ENCODE results near the gene BMPER.

BMPER gene

DNA sequence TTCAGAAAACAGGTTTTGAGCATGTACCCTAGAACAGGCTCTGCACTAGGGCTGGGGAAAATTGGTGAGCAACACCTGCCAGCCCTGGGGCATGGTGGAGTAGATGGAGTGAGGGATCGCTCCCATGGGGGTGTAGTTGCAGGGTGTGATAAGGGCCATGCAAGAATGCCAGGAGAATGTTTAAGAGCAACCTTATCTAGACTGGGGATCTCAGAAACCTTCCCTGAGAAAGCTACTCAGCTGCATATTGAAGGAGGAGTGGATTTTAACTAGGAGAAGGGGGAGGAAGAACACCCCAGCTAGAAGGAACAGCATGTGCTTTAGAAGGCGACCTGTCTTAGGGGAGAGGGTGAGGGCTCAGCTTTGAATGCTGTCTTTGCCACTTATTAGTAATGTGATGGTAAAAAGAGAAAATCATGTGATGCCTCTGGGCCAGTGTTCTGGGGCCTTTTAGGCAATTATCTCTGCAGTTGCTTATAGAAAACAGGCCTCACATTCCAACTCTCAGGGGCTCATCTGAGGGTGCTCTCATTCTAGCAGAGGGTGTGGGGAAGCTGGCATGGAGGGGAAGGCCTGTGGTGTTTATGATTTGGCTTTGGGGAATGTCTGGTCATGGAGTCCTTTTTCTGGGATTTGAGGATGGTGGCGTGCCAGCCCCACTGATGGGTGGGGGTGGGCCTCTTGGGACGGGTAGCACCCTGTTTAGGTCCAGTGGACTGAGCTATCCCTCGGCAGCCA, 225.4 kb downstream of the BMPER start:
- H3K4me3 ChIP-seq (ENCODE audit: low read depth, low read length) = no peak overlapping the region

DNA sequence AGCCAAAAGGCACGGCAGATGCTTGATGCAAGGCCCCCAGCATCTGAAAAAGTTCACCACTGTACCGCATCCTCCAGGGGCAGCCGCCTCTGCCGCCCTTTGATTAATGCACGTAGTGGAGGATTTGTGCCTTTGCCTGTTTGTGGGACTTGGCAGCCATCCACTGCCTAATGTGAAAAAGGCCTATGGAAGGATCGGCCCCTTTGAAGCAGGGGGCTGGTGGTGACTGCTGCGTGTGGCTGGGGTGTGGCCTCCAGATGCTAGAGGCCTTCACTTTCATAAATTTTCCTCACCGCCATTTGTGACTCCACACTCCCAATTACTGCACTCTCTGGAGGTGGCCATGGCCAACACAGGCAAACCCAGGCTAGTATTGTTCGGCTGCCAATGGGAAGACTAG, 226.0 kb downstream of the BMPER start:
- H3K4me3 ChIP-seq (ENCODE audit: low read depth, low read length) = no peak overlapping the region

DNA sequence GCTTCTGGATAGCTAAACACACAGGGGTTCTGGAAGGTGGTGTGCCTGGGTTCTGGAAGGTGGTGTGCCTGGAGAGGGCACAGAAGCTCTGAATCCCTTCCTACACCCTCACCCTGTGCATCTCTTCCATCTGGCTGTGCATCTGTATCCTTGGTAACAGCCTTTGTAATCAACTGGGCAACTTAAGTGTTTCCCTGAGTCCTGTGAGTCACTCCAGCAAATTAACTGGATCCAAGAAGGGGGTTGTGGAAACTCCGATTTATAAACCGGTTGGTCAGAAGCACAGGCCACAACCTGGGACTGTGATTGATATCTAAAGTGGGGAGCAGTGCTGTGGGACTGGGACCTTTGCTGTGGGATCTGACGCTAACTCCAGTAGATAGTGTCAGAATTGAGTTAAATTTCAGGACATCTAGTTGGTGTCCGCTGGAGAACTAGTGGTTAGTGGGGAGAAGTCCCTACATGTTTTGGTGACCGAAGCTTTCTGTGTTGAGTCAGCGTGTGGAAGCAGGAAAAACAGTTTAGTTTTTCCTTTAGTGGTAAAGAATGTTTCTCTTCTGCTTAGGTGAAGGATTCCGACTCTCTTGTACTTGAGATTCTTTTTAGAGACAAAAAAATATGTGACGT, 228.1 kb downstream of the BMPER start:
- no peak overlapping the region for H3K4me3 ChIP-seq (ENCODE audit: low read depth, low read length)

DNA sequence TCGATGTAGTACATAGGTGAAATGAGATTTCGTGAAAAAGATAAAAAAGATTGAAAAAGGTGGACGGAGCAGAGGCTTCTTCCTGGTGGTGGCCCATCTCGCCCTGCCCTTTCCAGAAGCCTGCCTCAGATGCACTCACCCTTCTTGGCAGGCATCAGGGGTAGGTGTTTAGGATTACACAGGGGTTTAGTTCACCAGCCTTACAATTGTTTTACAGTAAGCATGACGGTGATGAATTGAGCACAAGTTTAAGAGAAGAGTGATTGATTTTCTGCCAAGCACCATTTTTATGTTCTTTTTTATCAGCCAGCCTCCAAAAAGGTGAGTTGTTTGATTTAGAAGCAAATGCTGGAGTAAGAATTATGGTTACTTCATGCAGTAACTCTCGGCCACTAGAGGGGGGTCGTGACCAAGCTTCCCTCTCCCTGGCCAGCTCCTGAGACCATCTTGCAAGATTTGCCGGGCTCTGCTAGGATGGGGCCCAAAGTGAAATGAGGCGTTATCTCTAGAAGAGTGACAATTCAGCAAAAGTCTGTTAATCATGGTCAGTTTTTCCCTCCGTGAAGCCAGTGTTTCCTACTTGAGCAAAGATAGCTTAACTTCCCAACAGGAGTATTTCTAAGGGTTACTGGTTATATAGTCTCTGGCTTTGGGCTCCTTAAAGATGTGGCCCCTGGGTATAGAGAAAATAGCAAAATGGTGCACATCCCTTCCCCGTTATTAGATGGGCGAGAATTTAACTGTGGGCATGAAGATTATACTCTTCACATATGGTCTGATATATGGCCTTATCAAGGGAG, 228.8 kb downstream of the BMPER start:
- no peak overlapping the region for H3K4me3 ChIP-seq (ENCODE audit: low read depth, low read length)

DNA sequence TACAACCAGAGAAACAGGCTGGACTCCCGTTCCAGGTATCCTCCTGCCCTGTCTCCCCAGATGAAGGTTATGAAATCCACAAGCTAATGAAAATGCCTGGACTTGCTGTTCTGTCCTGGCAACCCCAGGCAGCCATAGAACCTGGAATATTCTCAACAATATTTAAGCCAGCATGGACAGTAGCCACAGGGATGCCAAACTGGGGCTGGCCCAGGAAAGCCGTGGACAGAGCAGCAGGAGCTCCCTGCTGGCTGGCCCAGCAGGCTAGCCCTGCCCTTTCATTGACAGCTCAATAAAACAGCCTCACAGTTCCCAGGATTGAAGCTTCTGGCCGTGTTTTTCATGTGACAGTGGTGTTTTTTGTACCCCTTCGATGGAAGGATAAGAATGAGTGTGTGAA, 230.6 kb downstream of the BMPER start:
- no peak overlapping the region for H3K4me3 ChIP-seq (ENCODE audit: low read depth, low read length)

DNA sequence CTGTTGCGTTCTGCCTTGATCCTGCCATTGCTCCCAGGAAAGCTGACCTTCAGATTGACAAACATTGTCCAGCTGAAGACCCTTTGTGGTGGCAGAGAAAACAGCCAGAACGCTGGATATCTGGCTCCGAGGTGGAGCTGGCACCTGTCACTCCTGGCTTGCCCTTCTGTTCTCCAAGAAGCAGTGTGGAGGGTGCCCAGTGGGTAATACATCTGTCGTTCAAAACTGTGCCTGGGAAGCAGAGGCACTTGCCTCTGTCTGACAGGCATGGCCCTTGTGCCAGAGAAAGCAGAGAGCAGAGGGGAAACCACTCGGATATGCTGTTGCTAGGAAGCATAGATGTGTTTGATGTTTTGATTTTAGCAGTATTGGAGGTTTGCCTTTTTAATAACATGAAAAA, 231.4 kb downstream of the BMPER start:
- H3K4me3 ChIP-seq (ENCODE audit: low read depth, low read length) = no peak overlapping the region

DNA sequence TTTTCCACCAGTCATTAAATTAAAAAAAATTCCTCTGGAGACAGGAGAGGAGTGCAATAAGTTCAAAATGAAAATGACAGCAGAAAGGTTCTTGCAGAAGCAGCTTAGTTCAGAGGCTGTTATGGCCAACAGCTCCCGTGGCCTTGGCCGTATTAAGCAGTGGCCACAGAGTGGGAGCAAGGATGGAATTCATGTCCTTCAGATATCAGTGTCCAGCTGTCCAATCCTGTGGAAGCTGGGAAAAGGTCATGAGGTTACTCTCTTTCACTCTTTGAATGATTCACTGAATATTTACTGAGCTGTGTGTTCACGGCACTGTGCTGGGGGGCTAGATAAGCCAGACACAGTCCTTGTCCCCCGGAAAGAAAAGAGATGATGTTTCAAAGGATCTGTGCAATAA, 231.8 kb downstream of the BMPER start:
- no peak overlapping the region for H3K4me3 ChIP-seq (ENCODE audit: low read depth, low read length)

DNA sequence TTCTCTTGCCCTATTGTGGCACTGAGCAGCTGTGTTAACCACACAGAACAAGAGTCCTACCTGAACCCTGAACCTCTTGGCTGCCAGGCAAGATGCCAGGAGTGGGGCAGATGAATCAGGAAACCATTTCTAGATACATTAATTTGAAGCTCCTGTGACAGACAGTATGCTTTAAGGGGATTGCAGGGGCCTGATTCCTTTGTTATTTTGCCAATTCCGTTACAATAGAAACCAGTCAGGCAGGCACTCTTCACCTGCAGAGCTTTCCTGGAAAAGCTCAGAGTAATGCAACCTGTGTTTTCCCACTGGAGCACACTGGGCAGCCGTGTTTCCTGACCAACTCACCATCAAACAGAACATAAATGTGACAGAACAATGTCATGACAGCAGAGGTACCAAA, 233.1 kb downstream of the BMPER start:
- H3K4me3 ChIP-seq (ENCODE audit: low read depth, low read length) = no peak overlapping the region

DNA sequence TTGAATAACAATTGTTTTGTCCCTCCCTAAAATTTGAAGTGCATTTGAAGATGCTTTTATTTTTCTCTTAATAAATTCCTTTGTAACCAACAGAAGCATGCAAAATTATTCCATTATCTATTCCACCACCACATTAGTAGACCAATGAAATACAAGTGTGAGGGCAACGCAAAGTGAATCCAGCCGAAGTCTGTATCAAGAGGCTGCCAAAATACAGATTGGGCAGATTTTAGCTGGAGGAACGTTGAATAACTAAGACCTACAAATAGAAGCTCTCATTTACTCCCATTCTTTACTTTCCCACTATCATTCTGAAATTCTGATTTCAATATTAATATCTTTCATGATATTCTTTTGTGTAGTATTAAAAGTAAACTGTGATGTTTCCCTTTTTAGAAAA, 233.7 kb downstream of the BMPER start:
- no peak overlapping the region for H3K4me3 ChIP-seq (ENCODE audit: low read depth, low read length)

DNA sequence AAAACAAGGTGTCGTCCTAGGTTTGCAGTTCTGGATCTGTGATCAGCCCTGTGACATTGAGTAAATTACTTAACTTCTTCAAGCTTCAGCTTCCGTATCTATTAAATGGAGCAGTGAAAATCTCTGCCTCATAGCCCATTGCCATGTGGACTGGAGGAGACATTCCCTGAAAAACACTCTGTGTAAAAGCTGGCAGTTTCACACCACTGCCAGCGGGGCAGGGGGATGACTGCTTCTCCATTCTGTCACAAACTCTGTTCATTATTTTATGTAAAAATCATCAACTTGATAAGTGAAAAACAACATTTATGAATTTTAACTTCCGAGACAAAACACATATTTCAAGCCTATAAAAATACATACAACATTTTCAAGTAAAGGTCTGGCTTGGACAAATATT, 234.7 kb downstream of the BMPER start:
- no peak overlapping the region for H3K4me3 ChIP-seq (ENCODE audit: low read depth, low read length)

DNA sequence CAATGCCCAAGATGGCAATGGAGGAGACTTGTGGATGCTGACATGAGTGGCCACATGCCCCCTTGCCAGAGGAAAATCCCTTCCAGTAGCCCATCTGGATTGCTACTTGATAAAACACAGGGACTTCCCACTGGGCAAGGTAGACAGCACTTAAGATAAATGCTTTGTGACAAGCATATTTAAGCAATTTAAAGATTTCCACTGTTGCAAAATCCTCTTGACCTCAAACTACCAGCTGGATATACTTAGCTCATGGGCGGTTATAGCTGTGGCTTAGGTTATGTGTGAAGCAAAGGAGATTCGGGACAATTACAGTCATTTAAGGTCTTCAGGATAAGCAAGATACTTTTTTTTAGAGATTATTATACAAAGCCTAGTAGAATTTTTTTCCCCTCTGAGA, 238.1 kb downstream of the BMPER start:
- no peak overlapping the region for H3K4me3 ChIP-seq (ENCODE audit: low read depth, low read length)

DNA sequence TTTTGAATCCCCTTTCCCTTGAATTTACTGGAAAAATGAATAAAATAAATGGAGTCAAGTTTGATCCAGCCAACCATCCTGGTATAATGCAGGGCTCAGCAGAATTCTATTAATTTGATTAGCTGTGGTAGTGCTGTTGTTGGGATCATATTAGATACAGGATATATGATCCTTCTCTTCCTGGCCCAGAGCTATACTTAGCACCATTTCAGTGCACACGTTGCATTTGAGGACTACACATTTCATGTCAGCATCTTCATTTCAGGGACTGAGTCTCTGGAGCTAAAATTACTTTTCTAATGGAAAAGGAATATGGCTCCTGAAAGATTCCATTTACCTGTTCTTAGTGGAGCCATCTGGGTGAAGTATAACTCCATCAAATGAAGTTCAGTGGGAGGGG, 240.3 kb downstream of the BMPER start:
- no peak overlapping the region for H3K4me3 ChIP-seq (ENCODE audit: low read depth, low read length)

DNA sequence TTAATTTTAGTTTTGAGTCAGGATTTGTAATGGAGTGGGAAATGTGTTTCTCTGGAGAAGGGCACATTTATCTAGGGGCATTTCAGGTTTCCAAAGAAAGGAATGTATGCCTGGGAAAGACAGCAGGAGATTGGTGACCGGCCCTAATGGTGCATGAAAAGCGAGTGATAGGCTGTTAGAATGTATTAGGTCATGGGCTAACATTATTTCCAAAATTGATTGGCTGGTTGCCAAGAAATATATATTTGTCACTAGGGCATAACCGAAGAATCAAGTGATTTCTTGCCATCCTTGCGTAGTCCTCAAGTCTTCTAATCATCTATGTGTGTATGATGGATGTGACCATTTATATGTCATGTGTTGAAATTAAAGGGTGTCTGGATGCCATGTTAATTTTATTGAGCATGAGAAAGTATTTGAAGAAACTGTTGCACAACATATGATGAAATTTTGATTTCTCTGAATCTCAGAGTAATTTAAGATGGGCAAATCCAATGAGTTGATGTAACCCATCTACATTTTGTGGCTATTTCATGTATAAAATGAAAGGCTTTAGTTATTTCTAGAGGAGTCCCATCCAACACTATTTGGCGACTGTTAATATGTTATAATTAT, 248.4 kb downstream of the BMPER start:
- no peak overlapping the region for H3K4me3 ChIP-seq (ENCODE audit: low read depth, low read length)

DNA sequence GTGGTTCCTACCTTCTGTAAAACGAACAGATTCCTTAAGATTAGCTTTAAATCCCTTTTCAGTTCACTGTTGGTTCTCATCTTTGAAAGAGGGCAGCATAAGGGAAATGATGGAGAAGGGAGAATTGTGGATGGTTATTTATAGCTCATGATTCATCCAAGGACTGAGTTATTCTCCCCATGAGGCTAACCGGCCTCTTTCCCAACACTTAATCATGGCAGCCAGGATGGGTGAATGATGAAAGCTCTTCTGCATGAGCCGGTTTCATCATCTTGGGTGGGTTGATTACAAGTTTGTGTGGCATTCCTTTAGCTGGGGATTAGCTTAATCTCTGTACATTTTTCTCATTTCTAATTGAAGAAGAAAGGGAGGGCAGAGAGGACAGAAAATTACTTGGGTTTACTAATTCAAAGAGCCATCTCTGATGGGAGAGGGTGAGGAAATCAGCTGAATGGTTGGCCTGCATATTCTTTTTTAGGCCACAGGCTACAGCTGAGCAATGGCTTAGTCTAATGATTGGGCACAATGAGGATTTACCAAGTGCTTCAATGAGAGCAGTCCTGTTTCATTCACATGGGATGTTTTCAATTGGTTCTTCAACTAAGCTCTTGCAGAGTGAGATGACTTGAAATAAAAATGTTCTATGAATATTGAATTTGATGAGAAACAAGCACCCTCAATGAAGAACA, 250.0 kb downstream of the BMPER start:
- H3K4me3 ChIP-seq (ENCODE audit: low read depth, low read length) = no peak overlapping the region

DNA sequence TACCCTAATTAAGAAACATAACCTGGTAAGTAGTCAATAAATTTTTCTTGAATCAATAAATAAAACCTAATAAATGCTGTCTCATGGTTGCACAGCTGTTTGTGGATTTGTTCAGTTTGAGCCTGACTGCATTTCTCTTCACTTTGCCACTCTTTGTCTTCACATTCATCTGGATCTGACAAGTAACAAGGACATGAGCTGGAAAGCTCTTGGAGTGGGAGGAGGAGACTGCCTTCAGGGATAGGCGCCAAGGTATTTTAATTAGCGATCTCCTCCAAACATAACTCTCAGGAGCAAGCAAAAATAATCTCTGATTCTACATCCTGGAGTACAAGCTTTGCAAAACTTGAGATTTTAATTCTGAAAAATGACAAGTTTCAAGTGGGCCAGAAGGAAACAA, 251.0 kb downstream of the BMPER start:
- no peak overlapping the region for H3K4me3 ChIP-seq (ENCODE audit: low read depth, low read length)

DNA sequence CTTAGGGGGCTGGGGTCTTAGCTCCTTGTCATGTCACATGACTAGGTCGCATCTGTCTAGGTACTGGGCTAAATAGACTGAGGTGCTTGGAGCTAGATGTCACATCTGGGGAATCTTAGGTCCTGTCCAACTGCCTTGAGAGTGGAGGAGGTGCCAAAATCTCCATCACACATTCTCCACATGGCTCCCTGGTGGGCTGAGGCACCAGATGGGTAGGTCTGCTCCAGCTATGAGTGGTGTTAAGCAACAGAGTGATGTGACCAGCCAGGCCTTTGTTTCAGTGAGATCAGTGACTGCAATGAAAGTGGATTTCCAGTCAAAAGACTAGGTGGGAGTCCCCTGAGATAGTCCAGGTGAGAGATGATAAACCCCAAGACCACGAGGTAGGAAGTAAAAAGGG, 251.8 kb downstream of the BMPER start:
- H3K4me3 ChIP-seq (ENCODE audit: low read depth, low read length) = no peak overlapping the region

DNA sequence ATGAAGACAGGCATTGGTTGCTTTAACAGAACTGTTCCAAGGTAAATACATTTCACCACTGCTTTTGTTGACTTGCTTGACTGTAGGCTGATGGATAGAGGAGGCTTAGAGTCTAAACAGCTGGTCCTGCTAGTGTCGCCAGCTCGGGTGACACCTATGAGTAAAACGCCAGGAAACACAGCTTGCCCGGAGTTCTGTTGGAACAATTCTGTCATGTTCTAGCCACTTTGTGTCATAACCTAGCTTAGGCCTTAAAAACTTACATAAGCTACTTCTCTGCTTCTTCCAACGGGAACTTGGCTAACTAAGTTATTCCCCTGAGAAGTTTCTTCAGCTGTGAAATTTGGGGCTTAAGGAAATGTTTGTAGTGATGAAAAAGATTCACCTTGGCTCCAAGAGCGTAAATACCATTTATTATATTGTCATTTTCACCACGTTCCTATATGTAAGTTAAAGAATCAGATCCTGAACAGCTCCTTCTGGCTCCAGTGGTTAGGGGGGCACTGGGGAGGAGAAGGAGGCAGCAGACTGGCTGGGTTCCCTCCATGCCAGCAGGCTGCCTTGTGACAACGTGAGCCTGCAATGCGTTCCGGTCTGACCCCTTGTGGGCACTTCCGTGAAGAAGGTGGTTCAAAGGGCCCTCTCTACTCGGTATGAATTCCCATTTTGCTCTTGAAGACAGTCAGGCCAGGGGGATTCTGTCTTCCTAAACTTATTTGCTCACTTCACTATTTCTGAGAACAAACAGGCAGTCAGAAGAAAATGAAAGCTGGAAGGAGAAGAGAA, 253.2 kb downstream of the BMPER start:
- no peak overlapping the region for H3K4me3 ChIP-seq (ENCODE audit: low read depth, low read length)

DNA sequence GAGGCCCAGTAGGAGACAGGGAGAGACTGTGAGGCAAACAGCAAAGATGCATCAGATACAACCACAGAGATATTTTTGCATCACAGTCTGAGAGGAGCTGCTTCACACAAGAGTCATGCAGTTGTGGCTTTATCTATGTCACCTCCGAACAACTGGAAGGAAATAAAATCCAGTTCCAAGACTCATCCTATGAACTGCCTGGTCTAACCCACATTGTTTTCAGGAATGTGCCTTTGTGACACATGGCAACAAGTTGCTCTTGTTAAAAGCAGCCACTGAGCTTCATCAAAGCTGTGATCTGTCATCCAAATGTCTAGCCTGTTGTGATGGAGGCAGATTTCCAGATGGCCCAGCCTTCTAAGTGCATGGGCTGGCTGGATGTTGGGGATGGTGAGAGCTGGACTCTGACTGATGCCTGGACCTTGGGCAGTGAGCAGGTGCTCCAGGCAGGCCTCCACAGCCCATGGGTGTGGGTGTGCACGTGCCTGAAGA, 255.0 kb downstream of the BMPER start:
- H3K4me3 ChIP-seq (ENCODE audit: low read depth, low read length) = no peak overlapping the region

DNA sequence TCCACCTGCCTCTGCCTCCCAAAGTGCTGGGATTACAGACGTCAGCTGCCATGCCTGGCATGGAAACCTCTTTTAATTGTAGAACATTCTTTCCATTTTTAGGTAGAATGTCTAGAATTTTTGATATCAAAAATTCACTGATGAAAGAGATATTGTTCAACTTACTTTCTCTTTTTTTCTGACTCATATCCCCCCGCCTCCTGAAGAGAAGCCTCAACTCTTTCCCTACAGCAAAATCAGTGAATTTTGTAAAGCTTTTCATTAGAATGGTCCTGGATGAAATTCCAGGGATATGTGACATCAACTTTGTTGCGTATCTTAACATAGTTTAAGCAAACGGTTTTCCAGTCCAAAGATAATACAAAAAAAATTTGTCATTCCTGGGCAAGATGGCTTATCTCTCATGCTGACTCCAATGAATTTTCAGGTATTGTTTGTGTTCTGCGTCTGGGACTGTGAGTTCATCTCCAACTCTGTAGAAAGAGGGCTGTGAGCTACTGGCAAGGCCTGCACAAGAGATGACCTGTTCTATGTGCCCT, 256.8 kb downstream of the BMPER start:
- no peak overlapping the region for H3K4me3 ChIP-seq (ENCODE audit: low read depth, low read length)

DNA sequence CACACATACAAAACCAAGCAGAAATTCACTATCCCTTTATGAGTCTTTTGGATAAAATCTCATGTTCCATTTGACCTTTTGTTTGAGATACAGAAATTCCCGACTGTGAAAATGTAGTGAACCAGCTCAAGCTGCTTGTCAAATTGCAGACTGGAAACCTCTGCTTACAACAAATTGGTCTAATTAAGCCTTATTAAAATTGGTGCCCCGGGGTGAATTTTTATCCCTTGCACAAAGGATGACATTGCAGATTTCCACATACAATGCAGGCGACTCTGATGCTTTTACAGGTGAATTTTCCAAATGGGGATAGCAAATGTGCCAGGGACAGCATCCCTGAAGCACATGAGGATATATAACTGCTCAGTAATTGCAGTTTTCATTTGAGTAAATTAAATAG, 257.3 kb downstream of the BMPER start:
- H3K4me3 ChIP-seq (ENCODE audit: low read depth, low read length) = no peak overlapping the region

Data from iPS-11a (cell line).